SK-N-SH (cell line): ENCODE measurements around the gene NDUFC2. TPM values are rescaled to one million over a fixed set of nuclear protein-coding genes. Genes with fewer than 3 reads are reported as not detected.

Experiments used
- CTCF ChIA-PET: fragments of 300-600, 350-600 bp; formaldehyde crosslinking; extraction: SDS; loops from one replicate; lab custom pipeline; 2021; lab: Yijun Ruan, JAX
- POLR2A ChIA-PET: fragments of 350-600 bp; sonication (Branson Sonifier 250); formaldehyde crosslinking; extraction: SDS; loops from one replicate; lab custom pipeline; 2020; ENCODE audit warnings: antibody characterized with exemption, inconsistent platforms; lab: Yijun Ruan, JAX
- DNase-seq: peaks from one replicate; pipeline ENCODE4 v3.0.0; 2012
- H2AFZ ChIP-seq: fragments of 200-600 bp; sonication (generic); 2 replicates; pipeline ENCODE4 v1.8.1; 2016; ENCODE audit warnings: antibody characterized with exemption, mild to moderate bottlenecking, low read depth
- H3F3A ChIP-seq: fragments of 200-600 bp; sonication (generic); replicated peaks from 2 replicates; pipeline ENCODE3; 2016; ENCODE audit warnings: antibody characterized with exemption, mild to moderate bottlenecking; ENCODE audit not compliant: insufficient read depth
- H3K27ac ChIP-seq, 2 experiments: fragments of 200-500 bp in 1 of 2; fragments of 200-600 bp in 1 of 2; sonication (Bioruptor generic) in 1 of 2; sonication (generic), shearing (Covaris generic) in 1 of 2; 2 replicates each; pipeline versions ENCODE4 v1.5.1 to v1.6.1; 2014 to 2016; ENCODE audit warnings: low read depth in 2 of 2, inconsistent platforms in 1 of 2, low read length in 1 of 2, mild to moderate bottlenecking in 1 of 2, mixed read lengths in 1 of 2
- H3K27me3 ChIP-seq: fragments of 200-600 bp; sonication (generic), shearing (Covaris generic); 2 replicates; pipeline ENCODE4 v1.6.1; 2016; ENCODE audit warnings: mixed run types; ENCODE audit not compliant: insufficient read depth
- H3K36me3 ChIP-seq, 2 experiments: fragments of 200-500 bp in 1 of 2; fragments of 200-600 bp in 1 of 2; sonication (Bioruptor generic) in 1 of 2; sonication (generic) in 1 of 2; replicated peaks in 1 of 2; 2 replicates each; pipeline versions ENCODE3 to v1.5.1; 2014 to 2016; ENCODE audit warnings: low read length in 1 of 2, mild to moderate bottlenecking in 1 of 2; ENCODE audit not compliant: insufficient read depth in 2 of 2, control insufficient read depth in 1 of 2
- H3K4me1 ChIP-seq, 2 experiments: fragments of 200-500 bp in 1 of 2; fragments of 200-600 bp in 1 of 2; sonication (Bioruptor generic) in 1 of 2; sonication (generic), shearing (Covaris generic) in 1 of 2; 2 replicates each; pipeline versions ENCODE4 v1.5.1 to v1.6.1; 2014 to 2016; ENCODE audit warnings: low read depth in 1 of 2, low read length in 1 of 2, mixed run types in 1 of 2; ENCODE audit not compliant: insufficient read depth in 2 of 2, control insufficient read depth in 1 of 2
- H3K4me2 ChIP-seq: fragments of 200-600 bp; sonication (generic), shearing (Covaris generic); 2 replicates; pipeline ENCODE4 v1.6.1; 2017; ENCODE audit warnings: mixed run types
- H3K4me3 ChIP-seq, 2 experiments: fragments of 200-500 bp in 1 of 2; fragments of 200-600 bp in 1 of 2; sonication (Bioruptor generic) in 1 of 2; sonication (generic), shearing (Covaris generic) in 1 of 2; 2 replicates each; pipeline versions ENCODE4 v1.5.1 to v1.8.1; 2014 to 2016; ENCODE audit warnings: low read depth in 2 of 2, inconsistent platforms in 1 of 2, low read length in 1 of 2, mild to moderate bottlenecking in 1 of 2, mixed read lengths in 1 of 2, moderate library complexity in 1 of 2
- H3K79me2 ChIP-seq: fragments of 200-600 bp; sonication (generic); 2 replicates; pipeline ENCODE4 v1.8.1; 2017; ENCODE audit warnings: mild to moderate bottlenecking; ENCODE audit not compliant: insufficient read depth
- H3K9ac ChIP-seq: fragments of 200-600 bp; sonication (generic); 2 replicates; pipeline ENCODE4 v1.6.1; 2017; ENCODE audit warnings: mixed run types
- H3K9me2 ChIP-seq: fragments of 200-600 bp; sonication (generic); 2 replicates; pipeline ENCODE4 v1.6.1; 2017; ENCODE audit warnings: mixed run types
- H3K9me3 ChIP-seq: fragments of 200-600 bp; sonication (generic); 2 replicates; pipeline ENCODE4 v1.6.1; 2017; ENCODE audit warnings: mixed run types, mild to moderate bottlenecking, moderate library complexity
- H4K20me1 ChIP-seq: fragments of 200-600 bp; sonication (generic); 2 replicates; pipeline ENCODE4 v1.6.1; 2017; ENCODE audit warnings: mild to moderate bottlenecking, mixed run types; ENCODE audit not compliant: insufficient read depth
- CHD2 ChIP-seq: fragments of 150-350 bp; IDR thresholded peaks from 2 replicates; pipeline ENCODE4 v1.6.1; 2018; ENCODE audit warnings: low read length; ENCODE audit not compliant: partially characterized antibody
- CTCF ChIP-seq: fragments of 200-600 bp; sonication (generic); IDR thresholded peaks from 2 replicates; pipeline ENCODE4 v1.6.1; 2017; ENCODE audit warnings: antibody characterized with exemption, mild to moderate bottlenecking, moderate library complexity
- ELF1 ChIP-seq: IDR thresholded peaks from 2 replicates; pipeline ENCODE4 v1.4.0; 2012
- EP300 ChIP-seq, 2 experiments: IDR thresholded peaks; 2 replicates each; pipeline versions ENCODE4 v1.4.0 to v1.6.1; 2012; ENCODE audit warnings: borderline replicate concordance in 1 of 2, low read depth in 1 of 2, low read length in 1 of 2
- FOXJ3 ChIP-seq: sonication (generic); formaldehyde crosslinking; IDR thresholded peaks from 2 replicates; pipeline ENCODE4 v1.5.1; 2020; ENCODE audit warnings: mild to moderate bottlenecking, missing genetic modification reagents
- FOXM1 ChIP-seq: IDR thresholded peaks from 2 replicates; pipeline ENCODE4 v1.4.0; 2012; ENCODE audit warnings: low read depth, mild to moderate bottlenecking
- MEF2A ChIP-seq: IDR thresholded peaks from 2 replicates; pipeline ENCODE4 v1.4.0; 2012; ENCODE audit warnings: low read depth, borderline replicate concordance
- RCOR1 ChIP-seq: fragments of 150-350 bp; IDR thresholded peaks from 2 replicates; pipeline ENCODE4 v1.6.1; 2017; ENCODE audit warnings: antibody characterized with exemption, low read length
- SIN3A ChIP-seq: IDR thresholded peaks from 2 replicates; pipeline ENCODE4 v1.6.1; 2012; ENCODE audit warnings: low read depth, mild to moderate bottlenecking, low read length, moderate library complexity, borderline replicate concordance
- SMC3 ChIP-seq: IDR thresholded peaks from 2 replicates; pipeline ENCODE4 v1.6.1; 2012; ENCODE audit warnings: low read depth, low read length, improper control_type of control experiment
- TEAD4 ChIP-seq: IDR thresholded peaks from 2 replicates; pipeline ENCODE4 v1.4.0; 2012; ENCODE audit warnings: mild to moderate bottlenecking, borderline replicate concordance; ENCODE audit not compliant: insufficient read depth
- USF1 ChIP-seq: IDR thresholded peaks from 2 replicates; pipeline ENCODE4 v1.4.0; 2012; ENCODE audit warnings: low read depth, borderline replicate concordance
- USF2 ChIP-seq: fragments of 150-350 bp; IDR thresholded peaks from 2 replicates; pipeline ENCODE4 v1.6.1; 2017; ENCODE audit warnings: antibody characterized with exemption, low read length, low read depth, borderline replicate concordance
- YY1 ChIP-seq: IDR thresholded peaks from 2 replicates; pipeline ENCODE4 v1.4.0; 2012; ENCODE audit warnings: low read depth, mild to moderate bottlenecking
- WGBS: methylation state at CpG from one replicate; pipeline ENCODE4 v1.1.6; 2017; ENCODE audit warnings: low lambda C conversion rate; 5-methylcytosine and 5-hydroxymethylcytosine counted together
- polyA plus RNA-seq, 3 experiments: library from polyadenylated mRNA; depleted of rRNA; stranded (reverse); fragments of >200 nt; gene quantifications; 2 replicates each; pipeline ENCODE4 v1.2.3, GENCODE V29; 2012

The NDUFC2 gene
- polyA plus RNA-seq, 1 of the 3 experiments (the other 2 are of a cell fraction), result 235 TPM

GRCh38 chr11:78061921-78062311, 17.7 kb downstream of the NDUFC2 start:
- no peak for DNase-seq
- TF ChIP-seq FOXM1, result no peak
- TF ChIP-seq CHD2, result no peak
- TF ChIP-seq ELF1, result no peak
- TF ChIP-seq FOXJ3 (CRISPR knock-in tag), result no peak
- no peak for TF ChIP-seq MEF2A
- Histone ChIP-seq H3K9me2 (no peaks in the 10 kb centered on the region), H3K4me1 (peaks cover 3 to 4% of the 10 kb centered on the region in 2 experiments; a peak in 2 of 4 replicates), H3K9me3 (no peaks in the 10 kb centered on the region), H3K79me2 (no peaks in the 10 kb centered on the region; the same call in 1 of the 2 replicates), H3K4me2 (no peak overlapping the region), H2AFZ (no peak overlapping the region), H3K4me3 (no peak overlapping the region), H3K36me3 (no peaks in the 10 kb centered on the region), H3K27ac (no peak overlapping the region), H3F3A (peaks cover 6% of the 10 kb centered on the region), H4K20me1 (no peaks in the 10 kb centered on the region), H3K9ac (no peak overlapping the region), H3K27me3 (no peaks in the 10 kb centered on the region)
- POLR2A ChIA-PET, result no interaction called here
- CTCF ChIA-PET, result no interaction called here
- 97% methylated on average over 2 of the region's 4 CpGs for WGBS

GRCh38 chr11:78061088-78061920, 18.4 kb downstream of the NDUFC2 start:
- Histone ChIP-seq H3K27me3 (no peaks in the 10 kb centered on the region), H3F3A (peaks cover 6% of the 10 kb centered on the region), H3K4me3 (no peak overlapping the region), H2AFZ (peak overlapping the region; percentile 56; the same call in 1 of the 2 replicates), H3K4me1 (peaks cover 3 to 4% of the 10 kb centered on the region in 2 experiments; a peak in 2 of 4 replicates), H4K20me1 (no peaks in the 10 kb centered on the region), H3K9me3 (no peaks in the 10 kb centered on the region), H3K27ac (peak overlapping the region in 1 of 2 experiments; percentile 24; a peak in 1 of 4 replicates), H3K79me2 (no peaks in the 10 kb centered on the region; the same call in 1 of the 2 replicates), H3K9me2 (no peaks in the 10 kb centered on the region), H3K36me3 (no peaks in the 10 kb centered on the region), H3K9ac (no peak overlapping the region), H3K4me2 (peak overlapping the region; percentile 47; the same call in 1 of the 2 replicates)
- 77% methylated on average over 4 of the region's 4 CpGs for WGBS
- POLR2A ChIA-PET, result no interaction called here
- CTCF ChIA-PET, result interaction anchor here (1.4 kb wide), 2 partner anchors 14 to 15 kb away, joined by 3 to 6 read pairs; no protein-coding TSS in a partner anchor
- peak; percentile 41 for DNase-seq
- TF ChIP-seq TEAD4 (no peak), YY1 (no peak), USF2 (no peak), RCOR1 (no peak), FOXJ3 (CRISPR knock-in tag) (no peak), FOXM1 (no peak), EP300 (IDR thresholded peaks at IDR 0.05; ENCODE audit: borderline replicate concordance in 1 of 2, low read depth in 1 of 2, low read length in 1 of 2) (no peak), ELF1 (no peak), SMC3 (no peak), SIN3A (no peak), CTCF (no peak), USF1 (no peak)
